Stimulated activated CD4-positive, alpha-beta T cell treated with anti-CD3 and anti-CD28 coated beads, TNF-alpha, amount 100 ng/mL, for 24 hours (primary cell): ENCODE measurements around the gene GPHN.

Source experiments
- DNase-seq, 3 experiments: peaks; one replicate each; pipeline ENCODE4 v3.0.0-alpha.2; 2020; ENCODE audit warnings: low read depth in 3 of 3

GPHN gene

DNA sequence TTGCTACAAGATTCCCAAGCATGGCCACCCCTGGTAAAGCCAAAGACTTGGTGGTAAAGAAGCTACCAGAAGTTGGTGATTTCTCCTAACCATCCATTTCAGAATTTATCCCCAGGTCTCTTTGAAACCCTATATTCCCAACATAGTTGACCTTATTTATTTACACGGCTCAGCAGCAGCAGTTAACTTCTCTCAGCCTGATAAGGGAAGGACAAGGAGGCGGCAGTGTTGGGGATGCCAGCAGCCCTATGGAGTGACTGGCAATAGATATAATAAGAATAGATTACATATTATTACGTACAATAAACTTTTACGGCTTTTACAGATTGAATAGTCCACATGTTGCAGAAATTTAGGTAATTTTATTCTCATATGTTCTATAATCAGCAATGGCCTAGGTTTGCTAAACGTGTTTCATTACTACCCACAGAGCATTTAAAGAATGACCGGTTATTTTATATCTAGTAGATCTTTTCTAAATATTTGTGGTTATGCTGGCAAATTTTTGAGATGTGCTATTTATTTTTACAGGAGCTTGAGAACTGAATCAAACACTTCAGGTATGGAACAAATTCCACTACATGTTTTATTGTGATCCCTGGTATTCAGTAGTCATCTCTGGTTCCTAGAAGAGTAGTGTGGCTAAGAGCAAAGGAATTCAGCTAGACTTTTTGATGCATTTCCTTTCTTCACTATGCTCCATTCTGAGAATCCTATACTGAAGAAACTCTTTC lies 713.5 kb downstream of the GPHN start:
- DNase-seq: no peak

DNA sequence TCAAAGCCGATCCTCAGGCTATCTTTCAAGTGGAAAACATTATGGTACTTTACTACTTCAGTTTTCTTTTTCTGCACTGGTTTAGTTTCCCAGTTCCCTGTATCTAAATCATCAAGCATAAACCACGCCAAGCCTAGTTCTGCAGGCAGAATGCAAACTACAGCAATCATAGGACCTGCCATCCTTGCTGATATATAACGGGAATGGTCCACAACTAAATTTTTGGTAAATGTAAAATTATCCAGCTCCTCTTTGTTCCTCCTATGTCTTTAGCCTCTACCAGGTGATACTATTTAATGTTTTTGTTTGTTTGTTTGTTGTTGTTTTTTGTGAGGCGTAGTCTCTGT lies 714.0 kb downstream of the GPHN start:
- DNase-seq: no peak

DNA sequence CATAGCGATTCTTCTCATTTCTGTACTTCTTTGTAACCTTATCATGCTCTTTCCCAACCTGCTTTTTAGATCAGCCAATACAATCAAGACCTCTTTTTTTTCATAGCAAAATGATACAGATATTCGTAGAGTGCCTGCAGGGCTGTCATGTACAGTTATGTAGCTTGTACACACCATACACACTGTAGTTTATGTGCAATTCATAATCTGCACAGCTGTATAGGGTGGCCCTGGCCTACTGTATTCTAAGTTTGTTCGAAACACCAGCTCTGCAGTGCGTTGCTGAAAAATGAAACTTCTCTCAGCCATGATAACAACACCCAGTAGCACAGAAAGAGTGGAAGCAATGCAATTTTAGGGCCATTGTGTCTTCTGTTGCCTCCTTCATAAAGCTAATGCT lies 717.6 kb downstream of the GPHN start:
- no peak for DNase-seq

DNA sequence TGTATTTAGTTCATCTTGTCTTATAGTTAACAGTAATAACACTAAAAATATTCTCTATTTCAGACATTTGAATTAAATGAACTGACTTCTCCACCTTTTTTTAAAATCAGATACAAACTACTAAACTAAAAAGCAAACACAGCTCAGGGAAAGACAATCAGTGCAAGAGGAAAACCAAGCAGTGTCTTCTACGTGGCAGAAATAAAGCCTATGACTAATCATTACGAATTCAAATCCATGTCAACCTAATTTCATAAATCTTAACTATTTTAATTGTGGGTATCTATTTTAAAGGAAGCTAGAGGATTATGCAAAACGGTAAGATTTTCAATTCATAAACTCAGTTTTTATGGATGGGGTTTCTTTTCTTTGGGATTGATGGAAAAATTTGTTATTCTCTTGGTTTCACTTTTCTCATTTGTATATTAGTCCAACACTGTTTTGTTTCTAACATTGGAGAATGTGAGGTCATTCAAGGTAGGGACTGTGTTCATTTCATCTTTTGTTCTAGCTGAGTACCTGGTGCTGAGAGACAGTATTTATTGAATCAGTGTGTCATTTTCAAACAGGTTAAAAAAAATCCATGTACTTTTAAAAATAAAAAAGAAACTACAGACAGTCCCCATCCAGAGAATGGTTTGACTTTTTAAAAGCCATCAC lies 720.5 kb downstream of the GPHN start:
- no peak for DNase-seq
